PC-9 (cell line): ENCODE data around the gene SHANK2. TPM values are rescaled to one million over a fixed set of nuclear protein-coding genes. Genes with fewer than 3 reads are reported as not detected.

Experiments used
- BruUV-seq: library from RNA; stranded (reverse); fragments of 400-500 nt; replicated peaks from 2 replicates; lab custom pipeline; 2021; lab: Mats Ljungman, UMichigan
- CTCF ChIA-PET: fragments of 300-600 bp; sonication (Branson Sonifier 250); formaldehyde crosslinking; loops from one replicate; lab custom pipeline; 2022; ENCODE audit warnings: antibody characterized with exemption; lab: Charles Lee
- POLR2A ChIA-PET: fragments of 300-600 bp; sonication (Branson Sonifier 250); formaldehyde crosslinking; loops from one replicate; lab custom pipeline; 2022; ENCODE audit warnings: antibody characterized with exemption; ENCODE audit not compliant: unreplicated experiment; lab: Charles Lee
- DNase-seq, 2 experiments: peaks; one replicate each; pipeline versions ENCODE4 v3.0.0 to v3.0.0-alpha.2; 2015 to 2022; ENCODE audit warnings: mixed read lengths in 1 of 2
- H2AFZ ChIP-seq: fragments of 200-600 bp; sonication (generic); 2 replicates; pipeline ENCODE4 v1.8.1; 2017; ENCODE audit warnings: antibody characterized with exemption
- H3F3A ChIP-seq: fragments of 200-600 bp; sonication (generic); 2 replicates; pipeline ENCODE4 v1.8.1; 2017; ENCODE audit warnings: antibody characterized with exemption, mild to moderate bottlenecking, low read depth; ENCODE audit not compliant: insufficient read depth
- H3K27ac ChIP-seq: fragments of 200-600 bp; sonication (generic); 2 replicates; pipeline ENCODE4 v1.6.1; 2016; ENCODE audit warnings: mixed run types
- H3K27me3 ChIP-seq: fragments of 200-600 bp; sonication (generic); 2 replicates; pipeline ENCODE4 v1.6.1; 2016; ENCODE audit warnings: low read depth, mixed run types; ENCODE audit not compliant: insufficient read depth
- H3K36me3 ChIP-seq: fragments of 200-600 bp; sonication (generic); 2 replicates; pipeline ENCODE4 v1.6.1; 2016; ENCODE audit warnings: low read depth, mixed run types
- H3K4me1 ChIP-seq: fragments of 200-600 bp; sonication (generic); replicated peaks from 2 replicates; pipeline ENCODE4 v1.6.1; 2016; ENCODE audit warnings: mixed run types; ENCODE audit not compliant: insufficient read depth
- H3K4me2 ChIP-seq: fragments of 200-600 bp; sonication (generic); 2 replicates; pipeline ENCODE4 v1.6.1; 2017; ENCODE audit warnings: mixed run types
- H3K4me3 ChIP-seq: fragments of 200-600 bp; sonication (generic); 2 replicates; pipeline ENCODE4 v1.6.1; 2016; ENCODE audit warnings: mixed run types
- H3K79me2 ChIP-seq: fragments of 200-600 bp; sonication (generic); 2 replicates; pipeline ENCODE4 v1.6.1; 2017; ENCODE audit warnings: low read depth, mixed run types
- H3K9me2 ChIP-seq: fragments of 200-600 bp; sonication (generic); 2 replicates; pipeline ENCODE4 v1.8.1; 2017; ENCODE audit warnings: mild to moderate bottlenecking; ENCODE audit not compliant: insufficient read depth
- H3K9me3 ChIP-seq: fragments of 200-600 bp; sonication (generic); 2 replicates; pipeline ENCODE4 v1.8.1; 2016; ENCODE audit warnings: low read depth; ENCODE audit not compliant: insufficient read depth
- H4K20me1 ChIP-seq: fragments of 200-600 bp; sonication (generic); 2 replicates; pipeline ENCODE4 v1.8.1; 2017; ENCODE audit not compliant: insufficient read depth
- EZH2 ChIP-seq: fragments of 200-600 bp; sonication (generic); IDR thresholded peaks from 2 replicates; pipeline ENCODE4 v1.8.0; 2017; ENCODE audit warnings: antibody characterized with exemption, low read depth
- intact Hi-C: fragments of 100-400 bp; cut with micrococcal nuclease; formaldehyde crosslinking; loops from one replicate; pipeline ENCODE4 v1.10.0; 2022; ENCODE audit not compliant: unreplicated experiment
- total RNA-seq: library from RNA; stranded (reverse); gene quantifications from 2 replicates; pipeline ENCODE4 v1.2.3, GENCODE V29; 2021
- TF ChIP-seq, protein P1 (sequence below): fragments of 200-600 bp; sonication (generic); conservative IDR thresholded peaks from 2 replicates; pipeline ENCODE4 v1.6.1; 2017; ENCODE audit warnings: mixed run types, antibody characterized with exemption, mild to moderate bottlenecking, moderate library complexity

Gene SHANK2
- total RNA-seq, 1 experiment from 2014 or later, result 50.5 TPM

DNA sequence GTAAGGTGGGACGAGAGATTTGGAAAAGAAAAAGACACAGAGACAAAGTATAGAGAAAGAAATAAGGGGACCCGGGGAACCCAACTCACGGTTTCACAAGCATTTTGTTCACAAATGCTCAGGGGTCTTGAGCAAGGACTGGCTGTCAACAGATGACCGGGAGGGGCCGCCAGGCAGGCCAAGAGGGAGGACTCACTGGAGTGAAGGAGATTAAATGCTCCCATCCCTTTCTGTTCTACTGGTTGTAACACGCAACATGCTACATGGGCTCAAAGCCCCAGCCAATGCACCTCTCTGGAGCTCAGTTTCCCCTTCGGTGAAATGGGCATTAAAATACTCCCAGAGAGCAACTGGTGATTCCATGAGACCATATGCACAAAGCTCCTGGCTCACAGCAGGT lies 13.4 kb downstream of the SHANK2 start:
- intact Hi-C loops, result no loop called here
- ChIA-PET CTCF (interaction anchor here (0.7 kb wide), 1 partner anchor 61 kb away, joined by 4 read pairs; no protein-coding TSS in a partner anchor), POLR2A (interaction anchor here (0.6 kb wide), 1 partner anchor 70 kb away, joined by 6 read pairs; no protein-coding TSS in a partner anchor)
- Histone ChIP-seq H3F3A (peaks cover 35% of the 10 kb centered on the region), H3K9me3 (no peaks in the 10 kb centered on the region), H4K20me1 (peaks cover 8% of the 10 kb centered on the region; the same call in 1 of the 2 replicates), H3K4me1 (peaks cover 25% of the 10 kb centered on the region), H3K4me2 (no peak overlapping the region), H2AFZ (no peak overlapping the region), H3K9me2 (no peaks in the 10 kb centered on the region), H3K4me3 (no peak overlapping the region), H3K36me3 (peaks cover 9% of the 10 kb centered on the region), H3K27me3 (no peaks in the 10 kb centered on the region), H3K79me2 (peaks cover 33% of the 10 kb centered on the region), H3K27ac (no peak overlapping the region)
- TF ChIP-seq, protein P1, sequence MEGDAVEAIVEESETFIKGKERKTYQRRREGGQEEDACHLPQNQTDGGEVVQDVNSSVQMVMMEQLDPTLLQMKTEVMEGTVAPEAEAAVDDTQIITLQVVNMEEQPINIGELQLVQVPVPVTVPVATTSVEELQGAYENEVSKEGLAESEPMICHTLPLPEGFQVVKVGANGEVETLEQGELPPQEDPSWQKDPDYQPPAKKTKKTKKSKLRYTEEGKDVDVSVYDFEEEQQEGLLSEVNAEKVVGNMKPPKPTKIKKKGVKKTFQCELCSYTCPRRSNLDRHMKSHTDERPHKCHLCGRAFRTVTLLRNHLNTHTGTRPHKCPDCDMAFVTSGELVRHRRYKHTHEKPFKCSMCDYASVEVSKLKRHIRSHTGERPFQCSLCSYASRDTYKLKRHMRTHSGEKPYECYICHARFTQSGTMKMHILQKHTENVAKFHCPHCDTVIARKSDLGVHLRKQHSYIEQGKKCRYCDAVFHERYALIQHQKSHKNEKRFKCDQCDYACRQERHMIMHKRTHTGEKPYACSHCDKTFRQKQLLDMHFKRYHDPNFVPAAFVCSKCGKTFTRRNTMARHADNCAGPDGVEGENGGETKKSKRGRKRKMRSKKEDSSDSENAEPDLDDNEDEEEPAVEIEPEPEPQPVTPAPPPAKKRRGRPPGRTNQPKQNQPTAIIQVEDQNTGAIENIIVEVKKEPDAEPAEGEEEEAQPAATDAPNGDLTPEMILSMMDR, result no peak
- TF ChIP-seq EZH2, result no peak
- BruUV-seq, result no TSS peak
- no peak for DNase-seq

DNA sequence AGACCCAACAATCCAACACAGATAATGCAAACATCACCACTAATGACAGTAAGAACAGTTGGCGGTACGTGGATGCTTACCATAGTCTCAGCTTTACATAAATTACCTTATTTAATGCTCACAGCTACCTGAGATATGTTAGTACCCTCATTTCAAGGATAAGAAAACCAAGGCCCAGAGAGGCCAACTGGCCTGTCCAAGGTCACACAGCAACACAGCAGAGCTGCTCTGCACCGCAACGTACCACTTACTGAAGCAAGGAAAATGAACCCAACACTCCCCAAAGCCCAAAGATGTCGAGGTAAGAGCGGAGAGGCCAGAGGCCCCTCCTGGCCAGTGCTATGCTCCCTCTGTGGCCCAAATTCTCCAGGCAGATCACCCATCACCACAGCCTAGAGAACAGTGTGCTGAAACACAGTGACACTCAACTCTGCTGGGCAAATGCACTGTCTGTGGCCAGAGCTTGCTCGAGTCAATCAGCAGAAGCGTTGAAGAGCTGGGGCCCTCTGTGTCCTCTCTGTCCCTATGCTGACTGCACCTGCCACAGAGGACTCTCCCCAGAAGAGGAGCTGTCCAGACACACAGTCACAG lies 14.0 kb downstream of the SHANK2 start:
- ChIA-PET CTCF (interaction anchor here (0.7 kb wide), 1 partner anchor 61 kb away, joined by 4 read pairs; no protein-coding TSS in a partner anchor), POLR2A (no interaction called here)
- Histone ChIP-seq H3K79me2 (peaks cover 28% of the 10 kb centered on the region), H3K36me3 (peaks cover 9% of the 10 kb centered on the region), H4K20me1 (peaks cover 8% of the 10 kb centered on the region; the same call in 1 of the 2 replicates), H3K9me2 (no peaks in the 10 kb centered on the region), H3K27me3 (no peaks in the 10 kb centered on the region), H3K4me1 (peaks cover 25% of the 10 kb centered on the region), H3K9me3 (no peaks in the 10 kb centered on the region), H3K27ac (no peak overlapping the region), H2AFZ (no peak overlapping the region), H3K4me3 (no peak overlapping the region), H3K4me2 (no peak overlapping the region), H3F3A (peaks cover 35% of the 10 kb centered on the region)
- BruUV-seq, result no TSS peak
- no peak for DNase-seq
- TF ChIP-seq EZH2, result no peak
- TF ChIP-seq, protein P1, result no peak
- intact Hi-C loops, result no loop called here

DNA sequence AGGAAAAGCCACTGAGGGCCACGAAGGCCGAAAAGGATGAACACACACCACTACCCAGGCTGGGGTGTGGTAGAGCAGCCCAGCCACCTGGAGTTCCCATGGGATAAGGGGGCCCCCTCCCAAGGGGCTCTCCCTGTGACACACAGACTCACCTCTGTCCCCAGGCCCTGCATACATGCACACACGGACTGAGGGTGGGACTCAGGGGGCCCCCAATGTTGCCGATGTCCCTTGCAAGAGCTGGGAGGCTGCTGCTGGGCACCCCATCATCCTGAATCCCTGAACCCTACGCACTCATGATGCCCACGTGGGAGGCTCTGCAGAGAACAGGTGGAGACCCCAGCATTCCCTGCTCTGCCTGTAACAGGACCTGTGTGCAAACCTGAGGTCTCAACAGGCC lies 14.5 kb downstream of the SHANK2 start:
- Histone ChIP-seq H3K4me2 (no peak overlapping the region), H3K9me3 (no peaks in the 10 kb centered on the region), H3K79me2 (peaks cover 23% of the 10 kb centered on the region), H3K27me3 (no peaks in the 10 kb centered on the region), H3K4me1 (peaks cover 25% of the 10 kb centered on the region), H3K27ac (no peak overlapping the region), H3F3A (peaks cover 32% of the 10 kb centered on the region), H3K9me2 (no peaks in the 10 kb centered on the region), H4K20me1 (peaks cover 8% of the 10 kb centered on the region; the same call in 1 of the 2 replicates), H3K4me3 (no peak overlapping the region), H3K36me3 (peaks cover 9% of the 10 kb centered on the region), H2AFZ (no peak overlapping the region)
- intact Hi-C loops, result no loop called here
- BruUV-seq, result no TSS peak
- ChIA-PET POLR2A (no interaction called here), CTCF (no interaction called here)
- no peak for DNase-seq
- TF ChIP-seq, protein P1, result no peak
- no peak for TF ChIP-seq EZH2
